Measurements from ENCODE around the gene GRK1.
"Not testable (repeated sequence)": the region's sequence is repeated elsewhere in the genome, so short reads cannot be mapped to it uniquely, and the experiment has no call there.

Gene GRK1

DNA sequence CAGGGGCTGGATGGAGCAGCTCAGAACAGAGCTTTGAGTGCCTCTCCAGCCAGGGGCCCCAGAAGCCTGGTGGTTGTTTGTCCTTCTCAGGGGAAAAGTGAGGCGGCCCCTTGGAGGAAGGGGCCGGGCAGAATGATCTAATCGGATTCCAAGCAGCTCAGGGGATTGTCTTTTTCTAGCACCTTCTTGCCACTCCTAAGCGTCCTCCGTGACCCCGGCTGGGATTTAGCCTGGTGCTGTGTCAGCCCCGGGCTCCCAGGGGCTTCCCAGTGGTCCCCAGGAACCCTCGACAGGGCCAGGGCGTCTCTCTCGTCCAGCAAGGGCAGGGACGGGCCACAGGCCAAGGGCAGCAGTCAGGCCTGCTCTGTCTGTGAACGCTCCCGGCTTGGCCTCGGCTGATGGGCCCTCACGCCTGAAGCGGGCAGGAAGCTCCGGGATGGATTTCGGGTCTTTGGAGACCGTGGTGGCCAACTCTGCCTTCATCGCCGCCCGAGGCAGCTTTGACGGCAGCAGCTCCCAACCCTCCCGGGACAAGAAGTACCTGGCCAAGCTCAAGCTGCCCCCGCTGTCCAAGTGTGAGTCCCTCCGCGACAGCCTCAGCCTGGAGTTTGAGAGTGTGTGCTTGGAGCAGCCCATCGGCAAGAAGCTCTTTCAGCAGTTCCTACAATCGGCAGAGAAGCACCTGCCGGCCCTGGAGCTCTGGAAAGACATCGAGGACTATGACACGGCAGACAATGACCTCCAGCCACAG, at the start of gene GRK1:
GRK1 (plus strand) TSS at position 269 of the 751 bp plus-strand sequence; CDS start at position 437, 168 bp downstream.
- no peak for DNase-seq (ENCODE audit: low read depth)

- DNase-seq (ENCODE audit: low read depth), result no peak
These were observed 49.1 kb upstream of the GRK1 start for GRCh38 chr13:113617961-113618360.

DNA sequence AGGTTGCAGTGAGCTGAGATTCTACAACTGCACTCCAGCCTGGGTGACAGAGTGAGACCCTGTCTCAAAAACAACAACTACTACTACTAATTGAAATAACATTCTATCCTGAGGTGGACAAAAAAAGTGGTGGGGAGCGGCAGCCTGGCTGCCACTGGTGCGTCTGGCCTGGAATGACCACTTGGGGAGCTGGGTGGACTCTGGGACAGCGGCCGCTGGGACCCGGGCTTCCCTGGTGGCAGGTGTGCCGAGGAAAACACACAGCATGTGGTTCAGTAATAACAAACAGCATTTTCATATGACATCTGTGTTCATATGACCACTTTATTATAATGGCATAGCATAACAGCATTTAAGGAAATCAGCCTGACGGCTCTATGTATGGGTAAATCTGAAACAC, 48.6 kb upstream of the GRK1 start:
- no peak for DNase-seq (ENCODE audit: low read depth)

GRCh38 chr13:113620036-113620796, 46.8 kb upstream of the GRK1 start:
- DNase-seq (ENCODE audit: low read depth), result no peak

GRCh38 chr13:113621046-113621445, 46.0 kb upstream of the GRK1 start:
- no peak for DNase-seq (ENCODE audit: low read depth)

DNA sequence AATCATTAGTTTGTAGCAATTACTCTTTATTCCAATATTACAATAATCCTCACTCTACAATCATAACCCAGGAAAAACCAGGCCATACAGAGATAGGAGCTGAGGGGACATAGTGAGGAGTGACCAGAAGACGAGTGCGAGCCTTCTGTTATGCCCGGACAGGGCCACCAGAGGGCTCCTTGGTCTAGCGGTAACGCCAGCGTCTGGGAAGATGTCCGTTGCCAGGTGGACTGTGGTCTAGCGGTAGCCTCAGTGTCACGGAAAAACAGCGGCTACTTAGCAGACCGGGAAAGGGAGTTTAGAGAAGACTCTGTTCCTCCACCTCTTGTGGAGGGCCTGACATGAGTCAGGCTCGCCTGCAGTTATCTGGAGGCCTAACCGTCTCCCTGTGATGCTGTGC, 45.5 kb upstream of the GRK1 start:
- DNase-seq (ENCODE audit: low read depth), result not testable (repeated sequence)

- DNase-seq (ENCODE audit: low read depth), result not testable (repeated sequence)
These were observed 45.0 kb upstream of the GRK1 start for GRCh38 chr13:113621986-113622550.

DNA sequence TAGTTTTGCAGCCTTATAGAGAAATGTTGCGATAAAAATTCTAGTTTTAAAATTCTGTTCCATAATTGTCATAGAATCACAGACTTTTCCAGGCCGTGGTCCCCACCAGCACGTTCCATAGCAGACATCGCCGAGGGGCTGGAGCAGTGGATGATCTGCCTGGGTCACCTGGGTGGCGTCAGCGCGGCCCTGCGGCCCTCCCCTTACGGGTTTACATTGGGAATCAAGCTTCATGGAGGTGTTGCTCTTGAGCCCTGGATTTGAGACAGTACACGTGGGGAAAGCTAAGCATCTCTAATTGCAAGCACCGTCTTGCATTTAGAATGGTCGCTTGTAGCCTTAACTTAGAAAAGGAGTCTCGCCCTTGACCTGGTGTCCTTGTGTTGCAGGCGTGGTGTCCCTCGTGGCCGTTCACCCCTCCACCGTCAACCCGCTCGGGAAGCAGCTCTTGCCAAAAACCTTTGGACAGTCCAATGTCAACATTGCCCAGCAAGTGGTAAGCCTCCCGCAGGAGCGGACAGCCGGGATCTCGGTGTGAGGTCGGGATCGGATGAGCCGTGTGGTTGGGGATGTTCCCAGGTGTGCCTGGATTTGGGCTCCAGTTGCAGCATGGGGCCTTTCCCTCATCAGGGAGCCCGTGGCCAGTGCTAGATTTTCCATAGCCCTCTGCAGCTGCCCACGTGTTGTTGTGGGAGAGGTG, 44.1 kb upstream of the GRK1 start:
- DNase-seq (ENCODE audit: low read depth), result no peak

DNA sequence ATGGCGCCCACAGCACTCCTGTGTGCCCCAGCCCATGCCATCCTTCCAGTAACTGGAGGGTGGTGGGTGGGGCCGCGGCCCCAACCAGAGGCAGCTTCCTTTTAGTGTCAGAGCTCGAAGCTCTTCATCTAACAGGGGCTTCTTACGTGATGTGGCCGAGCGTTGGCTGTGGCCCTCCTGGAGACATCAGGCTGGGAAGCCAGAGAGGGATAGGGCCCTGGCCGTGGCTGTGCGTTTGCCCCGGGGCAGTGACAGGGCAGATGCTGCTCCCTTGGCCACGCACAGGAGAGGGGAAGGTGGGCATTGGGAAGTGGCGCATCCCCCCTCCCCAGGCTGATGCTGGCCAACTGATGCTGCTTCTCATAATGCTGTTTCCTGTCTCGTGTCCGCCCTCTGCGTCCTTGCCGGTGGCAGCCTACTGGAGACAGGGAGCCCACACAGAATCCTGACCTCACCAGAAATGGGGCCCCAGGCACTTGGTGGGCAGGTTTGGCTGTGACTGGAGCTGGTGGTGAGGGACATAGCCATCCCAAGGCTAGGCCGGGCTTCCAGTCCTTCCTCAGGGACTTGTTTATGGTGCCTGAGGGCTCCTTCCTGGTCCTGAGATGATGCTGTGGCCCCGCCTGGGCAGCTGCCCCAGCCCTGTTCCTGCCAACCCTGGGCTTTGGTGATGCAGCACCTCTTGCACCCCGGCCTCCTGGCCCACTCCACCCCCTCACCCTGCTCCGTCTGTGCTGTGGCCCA, 43.4 kb upstream of the GRK1 start:
- no peak for DNase-seq (ENCODE audit: low read depth)

DNA sequence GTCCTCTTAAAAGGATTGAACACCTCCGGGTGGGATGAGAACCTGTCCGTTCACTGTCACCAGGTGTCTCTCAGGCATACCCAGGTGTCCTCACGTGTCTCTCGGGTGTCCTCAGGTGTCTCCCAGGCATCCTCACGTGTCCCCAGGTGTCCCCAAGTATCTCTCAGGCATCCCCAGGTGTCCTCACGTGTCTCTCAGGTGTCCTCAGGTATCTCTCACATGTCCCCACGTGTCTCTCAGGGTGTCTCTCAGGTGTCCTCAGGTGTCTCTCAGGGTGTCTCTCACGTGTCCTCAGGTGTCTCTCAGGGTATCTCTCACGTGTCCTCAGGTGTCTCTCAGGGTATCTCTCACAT, 42.8 kb upstream of the GRK1 start:
- DNase-seq (ENCODE audit: low read depth), result no peak

- DNase-seq (ENCODE audit: low read depth), result not testable (repeated sequence)
These were observed 42.2 kb upstream of the GRK1 start for GRCh38 chr13:113624640-113625304.

DNA sequence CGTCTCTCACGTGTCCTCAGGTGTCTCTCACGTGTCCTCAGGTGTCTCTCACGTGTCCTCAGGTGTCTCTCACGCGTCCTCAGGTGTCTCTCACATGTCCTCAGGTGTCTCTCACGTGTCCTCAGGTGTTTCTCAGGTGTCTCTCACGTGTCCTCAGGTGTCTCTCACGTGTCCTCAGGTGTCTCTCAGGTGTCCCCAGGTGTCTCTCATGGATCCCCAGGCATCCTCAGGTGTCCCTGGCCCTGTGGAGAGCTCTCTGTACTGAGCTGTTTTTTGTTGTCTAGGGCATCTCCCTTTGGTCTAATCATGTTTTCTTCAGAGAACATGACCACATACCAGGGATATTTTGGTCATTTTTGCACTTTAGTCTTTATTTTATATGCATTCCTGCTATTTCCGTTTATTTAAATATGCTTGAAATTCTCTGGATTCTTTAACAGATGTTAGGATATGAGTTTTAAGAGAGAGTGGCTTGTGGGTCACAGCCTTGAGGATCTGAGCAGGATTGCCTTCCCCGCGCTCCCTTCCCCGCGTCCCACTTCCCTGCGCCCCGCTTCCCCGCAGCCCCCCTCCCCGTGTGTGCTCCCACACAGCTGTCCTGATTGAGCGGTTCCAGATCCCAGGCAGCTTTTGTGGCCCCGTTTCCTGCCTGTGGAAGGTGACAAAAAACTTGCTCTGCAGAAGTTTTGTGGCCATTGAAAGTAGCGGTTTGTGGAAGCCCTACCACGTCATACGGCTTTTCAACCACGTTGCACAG, 40.9 kb upstream of the GRK1 start:
- no peak for DNase-seq (ENCODE audit: low read depth)

GRCh38 chr13:113627136-113627535, 39.9 kb upstream of the GRK1 start:
- DNase-seq (ENCODE audit: low read depth), result no peak

DNA sequence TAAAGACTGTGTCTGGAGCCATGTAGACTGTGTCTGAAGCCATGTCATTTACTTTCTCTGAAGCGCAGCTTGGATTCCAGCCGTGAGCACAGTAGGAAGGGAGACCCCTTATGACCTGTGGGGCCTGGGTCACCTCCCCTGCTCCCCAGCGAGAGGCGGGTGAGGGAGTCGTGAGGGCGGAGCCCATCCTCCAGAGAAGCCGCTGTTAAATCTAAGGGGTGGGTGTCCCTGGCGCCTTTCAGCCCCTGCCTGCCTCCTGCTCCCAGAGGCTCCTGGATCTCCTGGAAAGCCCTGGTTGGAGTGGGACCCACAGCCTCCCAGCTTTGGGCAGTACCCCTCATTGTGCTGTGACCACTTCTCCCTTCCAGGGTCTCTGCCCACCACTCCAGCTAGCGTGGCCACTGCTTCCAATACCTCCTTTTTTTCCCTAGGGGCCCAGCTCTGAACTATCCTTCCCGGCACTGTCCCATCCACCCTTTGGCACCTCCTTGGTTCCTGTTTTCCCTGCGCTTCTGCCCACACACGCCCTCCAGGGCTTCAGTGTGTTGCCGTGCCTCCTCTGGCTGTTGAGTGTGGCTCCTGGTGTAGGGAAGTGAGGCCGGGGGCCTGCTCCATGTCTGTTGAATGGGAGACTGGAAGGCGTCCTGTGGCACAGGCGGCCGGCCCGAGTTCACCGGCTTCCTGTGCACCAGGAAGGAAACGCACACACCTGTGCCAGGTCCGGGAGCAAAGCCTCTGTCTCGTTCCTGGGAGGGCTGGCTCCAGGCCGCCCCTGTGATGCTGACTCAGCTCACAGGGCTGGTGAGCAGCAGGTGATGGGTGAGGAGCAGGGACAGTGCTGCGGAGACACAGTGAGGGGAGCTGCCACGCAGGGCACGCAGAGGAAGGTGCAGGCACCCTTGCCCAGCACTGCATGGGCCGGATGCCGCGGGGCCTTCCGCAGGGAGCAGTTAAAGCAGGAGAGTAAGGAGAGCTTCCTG, 38.4 kb upstream of the GRK1 start:
- DNase-seq (ENCODE audit: low read depth), result no peak

DNA sequence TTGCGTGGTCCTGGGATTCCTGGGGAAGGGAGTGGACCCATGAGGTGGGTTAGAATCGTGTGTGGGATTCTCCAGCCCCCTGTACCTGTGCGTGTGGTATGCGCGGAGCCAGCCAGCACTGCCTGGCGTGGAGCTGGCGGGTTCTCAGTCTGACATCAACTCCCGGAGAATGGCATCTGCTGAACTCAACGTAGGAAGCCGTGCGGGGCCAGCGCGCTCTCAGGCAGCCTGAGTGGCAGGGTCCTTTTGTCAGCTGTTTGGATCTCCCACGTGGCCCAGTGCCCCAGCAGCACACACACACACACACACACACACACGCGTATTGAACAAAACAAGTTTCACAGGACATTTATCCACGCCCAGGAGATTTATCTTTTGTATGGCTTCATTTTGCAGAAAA, 37.2 kb upstream of the GRK1 start:
- no peak for DNase-seq (ENCODE audit: low read depth)

DNA sequence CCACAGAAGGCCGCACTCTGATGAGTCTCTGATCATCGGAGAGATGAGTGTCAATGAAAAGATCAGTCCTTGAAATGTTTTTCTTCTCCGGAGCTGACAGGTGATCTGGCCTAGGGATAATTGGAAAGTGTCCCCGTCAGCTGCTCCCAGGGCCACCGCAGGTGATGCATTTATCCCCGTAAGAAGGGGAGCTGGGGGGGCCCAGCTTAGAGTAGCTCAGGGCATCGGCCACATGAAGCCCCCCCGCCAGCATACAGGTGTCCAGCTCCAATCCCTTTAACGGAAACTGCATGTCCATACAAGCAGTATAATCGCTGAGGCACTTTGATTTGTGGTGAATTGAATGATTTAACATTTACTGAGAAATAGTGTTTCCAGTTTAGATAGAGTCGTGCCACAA, 36.7 kb upstream of the GRK1 start:
- no peak for DNase-seq (ENCODE audit: low read depth)

GRCh38 chr13:113630804-113631203, 36.2 kb upstream of the GRK1 start:
- DNase-seq (ENCODE audit: low read depth), result no peak

GRCh38 chr13:113631341-113632095, 35.5 kb upstream of the GRK1 start:
- DNase-seq (ENCODE audit: low read depth), result no peak

Data from stimulated activated CD8-positive, alpha-beta memory T cell treated with anti-CD3 and anti-CD28 coated beads, Interleukin-7, amount 100 ng/mL, for 24 hours (primary cell).